GM19452 (cell line): ENCODE measurements around the gene SH2D4B.

Experiments used
- ATAC-seq: cut with Tn5 transposase; IDR thresholded peaks from one replicate; pipeline ENCODE4 v1.9.1; 2021; ENCODE audit not compliant: unreplicated experiment

The SH2D4B gene

DNA sequence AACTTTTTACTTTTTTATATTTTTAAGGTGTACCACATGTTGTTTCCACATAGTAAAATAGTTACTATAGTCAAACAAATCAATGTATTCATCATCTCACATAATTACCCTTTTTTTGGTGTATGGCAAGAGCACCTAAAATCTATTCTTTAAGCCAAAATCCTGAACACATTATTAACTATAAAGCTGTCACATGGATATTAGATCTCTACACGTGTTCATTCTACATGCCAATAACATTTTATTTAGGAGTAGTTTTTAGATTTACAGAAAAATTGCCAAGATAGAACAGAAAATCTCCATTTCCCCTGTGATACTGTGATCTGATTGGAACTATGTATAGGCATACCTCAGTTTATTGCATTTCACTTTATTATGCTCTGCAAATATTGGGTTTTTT, 137.1 kb downstream of the SH2D4B start:
- no peak for ATAC-seq

DNA sequence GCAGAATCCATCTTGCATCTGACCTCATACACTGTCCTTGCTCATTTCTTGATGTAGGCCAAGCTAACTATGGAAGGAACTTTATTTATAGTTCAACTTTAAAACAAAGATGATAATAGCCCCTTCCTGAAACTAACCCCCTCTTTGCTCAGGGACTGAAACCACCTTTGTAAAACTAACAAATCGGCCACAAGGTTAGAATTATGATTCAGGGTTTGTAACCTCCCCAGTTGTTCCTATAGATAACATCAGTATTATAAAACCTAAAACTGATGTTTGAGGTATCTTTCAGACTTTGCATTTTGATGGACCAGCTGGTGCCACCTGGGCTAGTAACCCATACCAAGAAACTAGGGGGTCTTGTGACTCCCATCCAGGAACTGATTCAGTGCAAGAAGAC, 143.4 kb downstream of the SH2D4B start:
- ATAC-seq = no peak

DNA sequence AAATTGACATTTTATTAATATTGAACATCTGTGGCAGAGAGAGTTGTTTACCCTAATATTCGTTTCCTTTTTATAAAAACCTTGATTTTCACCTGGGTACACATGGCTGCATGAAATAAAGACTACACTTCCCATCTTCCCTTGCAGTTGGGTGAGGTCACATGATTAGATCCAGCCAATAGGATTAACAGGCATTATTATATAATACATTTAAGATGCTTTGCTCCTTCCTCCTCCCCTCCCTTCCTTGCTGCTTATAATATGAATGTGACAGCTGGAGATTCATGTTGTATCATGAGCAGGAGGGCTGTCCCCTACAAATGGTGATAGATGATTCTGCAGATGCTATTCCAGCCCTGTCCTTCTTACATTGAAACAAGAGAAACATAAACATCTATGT, 146.6 kb downstream of the SH2D4B start:
- no peak for ATAC-seq

DNA sequence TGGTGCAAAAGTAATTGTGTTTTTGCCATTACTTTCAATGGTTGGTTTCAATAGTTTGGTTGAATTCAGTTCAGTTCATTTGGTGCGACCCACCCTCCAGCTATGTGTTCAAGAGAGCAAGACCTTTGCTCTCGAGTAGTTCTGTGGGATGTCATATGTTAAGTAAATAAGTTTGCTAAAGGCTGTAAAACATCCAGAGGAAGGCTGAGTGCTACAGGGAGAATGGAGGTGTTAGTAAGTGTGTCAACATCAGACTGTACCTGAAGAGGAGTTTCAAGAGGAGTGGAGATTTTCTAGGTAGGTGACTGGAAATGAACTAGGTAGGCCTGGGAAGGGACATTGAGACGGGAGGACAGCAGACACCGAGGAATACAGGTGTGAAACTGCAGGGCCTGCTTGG, 147.7 kb downstream of the SH2D4B start:
- no peak for ATAC-seq

- ATAC-seq = no peak
Measured at GRCh38 chr10:80686734-80687475, 149.2 kb downstream of the SH2D4B start.

DNA sequence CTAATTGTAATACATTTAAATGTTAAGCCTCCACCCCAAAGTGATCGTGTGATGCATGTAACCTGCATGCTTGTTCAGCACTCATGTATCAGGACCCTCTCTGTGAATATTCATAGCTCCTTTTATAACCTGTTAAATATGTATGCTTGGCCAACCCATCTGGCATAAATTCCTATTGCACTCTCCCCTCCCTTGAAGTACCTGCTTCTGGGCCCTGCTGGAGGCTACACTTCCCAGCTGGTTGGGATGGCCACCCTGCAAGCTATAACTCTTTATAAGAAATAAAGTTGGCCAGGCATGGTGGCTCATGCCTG, 149.7 kb downstream of the SH2D4B start:
- ATAC-seq = no peak

- no peak for ATAC-seq
Measured at GRCh38 chr10:80690434-80690833, 152.7 kb downstream of the SH2D4B start.

DNA sequence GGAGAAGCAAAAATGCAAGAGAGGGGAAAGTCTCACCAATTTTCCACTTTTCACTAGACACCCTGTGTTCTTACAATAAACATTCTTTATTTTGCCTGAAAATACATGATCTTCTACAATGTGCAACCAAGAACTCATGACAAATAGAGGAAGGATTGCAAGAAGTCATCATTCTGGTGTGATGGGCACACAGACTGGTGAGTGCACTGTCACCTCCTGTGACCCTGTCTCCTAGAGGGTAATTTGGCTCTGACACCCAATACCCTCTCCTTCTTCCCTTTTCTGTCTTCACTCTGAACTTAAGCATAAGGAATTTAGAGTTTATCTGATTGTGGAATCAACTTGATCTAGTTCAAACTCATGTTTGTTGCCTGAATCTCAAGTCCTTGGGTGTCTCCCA, 153.7 kb downstream of the SH2D4B start:
- ATAC-seq = no peak

DNA sequence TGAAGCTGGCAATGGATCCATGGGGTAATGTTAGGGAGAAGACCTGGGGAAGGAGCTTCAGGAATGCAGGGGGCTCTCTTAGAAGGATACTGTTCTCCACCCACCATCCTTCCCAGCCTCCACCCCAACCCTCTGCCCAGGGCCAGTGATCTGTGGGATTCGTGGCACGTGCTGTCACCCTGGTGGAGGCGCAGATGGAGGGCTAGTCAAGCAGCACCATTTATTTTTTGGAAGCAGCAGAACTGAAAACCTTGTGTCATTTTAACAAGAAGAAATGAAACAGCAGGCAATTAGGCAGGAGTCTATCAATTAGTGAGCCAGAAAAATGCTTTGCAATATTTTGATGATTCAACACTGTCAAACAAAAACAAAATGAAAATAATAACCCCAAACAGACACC, 155.9 kb downstream of the SH2D4B start:
- ATAC-seq = no peak

DNA sequence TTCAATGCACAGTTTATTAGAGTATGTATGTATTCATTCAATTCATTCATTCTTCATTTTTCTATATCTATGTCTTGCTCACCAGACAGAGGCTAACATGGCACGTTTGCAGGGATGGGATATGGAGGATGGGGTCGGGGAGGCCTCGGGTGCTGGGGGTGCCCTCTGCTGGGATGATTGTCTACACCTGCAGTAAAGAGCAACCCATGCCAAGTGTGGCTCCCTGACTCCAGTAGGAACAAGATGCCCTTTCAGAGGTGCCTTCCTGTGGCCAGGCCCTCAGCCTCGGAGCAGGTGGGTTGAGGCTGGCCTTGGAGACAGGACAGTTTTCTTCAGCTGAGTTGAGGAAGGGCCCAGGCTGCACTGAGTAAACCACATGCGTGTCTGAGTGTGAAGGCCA, 157.2 kb downstream of the SH2D4B start:
- ATAC-seq = no peak
